ENCODE data around the gene NUTF2. TPM values are rescaled to one million over a fixed set of nuclear protein-coding genes. Genes with fewer than 3 reads are reported as not detected.

NUTF2 gene
- total RNA-seq, 1 experiment from 2014 or later, result 200 TPM

DNA sequence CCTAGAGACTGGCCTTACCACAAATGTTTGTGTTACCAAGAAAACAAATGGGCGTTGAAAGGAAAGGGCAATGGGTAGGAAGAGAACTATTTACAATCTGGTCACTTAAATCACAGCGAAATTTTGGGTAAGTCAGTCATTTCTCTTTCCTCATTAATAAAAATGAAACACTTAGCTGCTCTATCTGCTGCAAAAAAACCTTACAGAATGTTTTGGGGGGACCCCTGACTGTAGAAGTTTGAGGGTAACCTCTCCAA is 742 bp upstream of the NUTF2 start (continued):
- TF ChIP-seq, protein P1, sequence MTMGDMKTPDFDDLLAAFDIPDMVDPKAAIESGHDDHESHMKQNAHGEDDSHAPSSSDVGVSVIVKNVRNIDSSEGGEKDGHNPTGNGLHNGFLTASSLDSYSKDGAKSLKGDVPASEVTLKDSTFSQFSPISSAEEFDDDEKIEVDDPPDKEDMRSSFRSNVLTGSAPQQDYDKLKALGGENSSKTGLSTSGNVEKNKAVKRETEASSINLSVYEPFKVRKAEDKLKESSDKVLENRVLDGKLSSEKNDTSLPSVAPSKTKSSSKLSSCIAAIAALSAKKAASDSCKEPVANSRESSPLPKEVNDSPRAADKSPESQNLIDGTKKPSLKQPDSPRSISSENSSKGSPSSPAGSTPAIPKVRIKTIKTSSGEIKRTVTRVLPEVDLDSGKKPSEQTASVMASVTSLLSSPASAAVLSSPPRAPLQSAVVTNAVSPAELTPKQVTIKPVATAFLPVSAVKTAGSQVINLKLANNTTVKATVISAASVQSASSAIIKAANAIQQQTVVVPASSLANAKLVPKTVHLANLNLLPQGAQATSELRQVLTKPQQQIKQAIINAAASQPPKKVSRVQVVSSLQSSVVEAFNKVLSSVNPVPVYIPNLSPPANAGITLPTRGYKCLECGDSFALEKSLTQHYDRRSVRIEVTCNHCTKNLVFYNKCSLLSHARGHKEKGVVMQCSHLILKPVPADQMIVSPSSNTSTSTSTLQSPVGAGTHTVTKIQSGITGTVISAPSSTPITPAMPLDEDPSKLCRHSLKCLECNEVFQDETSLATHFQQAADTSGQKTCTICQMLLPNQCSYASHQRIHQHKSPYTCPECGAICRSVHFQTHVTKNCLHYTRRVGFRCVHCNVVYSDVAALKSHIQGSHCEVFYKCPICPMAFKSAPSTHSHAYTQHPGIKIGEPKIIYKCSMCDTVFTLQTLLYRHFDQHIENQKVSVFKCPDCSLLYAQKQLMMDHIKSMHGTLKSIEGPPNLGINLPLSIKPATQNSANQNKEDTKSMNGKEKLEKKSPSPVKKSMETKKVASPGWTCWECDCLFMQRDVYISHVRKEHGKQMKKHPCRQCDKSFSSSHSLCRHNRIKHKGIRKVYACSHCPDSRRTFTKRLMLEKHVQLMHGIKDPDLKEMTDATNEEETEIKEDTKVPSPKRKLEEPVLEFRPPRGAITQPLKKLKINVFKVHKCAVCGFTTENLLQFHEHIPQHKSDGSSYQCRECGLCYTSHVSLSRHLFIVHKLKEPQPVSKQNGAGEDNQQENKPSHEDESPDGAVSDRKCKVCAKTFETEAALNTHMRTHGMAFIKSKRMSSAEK (CRISPR knock-in tag; IDR thresholded peaks at IDR 0.05; ENCODE audit: borderline replicate concordance), result no peak
- no peak for TF ChIP-seq ZNF416 (CRISPR knock-in tag; IDR thresholded peaks at IDR 0.05)

DNA sequence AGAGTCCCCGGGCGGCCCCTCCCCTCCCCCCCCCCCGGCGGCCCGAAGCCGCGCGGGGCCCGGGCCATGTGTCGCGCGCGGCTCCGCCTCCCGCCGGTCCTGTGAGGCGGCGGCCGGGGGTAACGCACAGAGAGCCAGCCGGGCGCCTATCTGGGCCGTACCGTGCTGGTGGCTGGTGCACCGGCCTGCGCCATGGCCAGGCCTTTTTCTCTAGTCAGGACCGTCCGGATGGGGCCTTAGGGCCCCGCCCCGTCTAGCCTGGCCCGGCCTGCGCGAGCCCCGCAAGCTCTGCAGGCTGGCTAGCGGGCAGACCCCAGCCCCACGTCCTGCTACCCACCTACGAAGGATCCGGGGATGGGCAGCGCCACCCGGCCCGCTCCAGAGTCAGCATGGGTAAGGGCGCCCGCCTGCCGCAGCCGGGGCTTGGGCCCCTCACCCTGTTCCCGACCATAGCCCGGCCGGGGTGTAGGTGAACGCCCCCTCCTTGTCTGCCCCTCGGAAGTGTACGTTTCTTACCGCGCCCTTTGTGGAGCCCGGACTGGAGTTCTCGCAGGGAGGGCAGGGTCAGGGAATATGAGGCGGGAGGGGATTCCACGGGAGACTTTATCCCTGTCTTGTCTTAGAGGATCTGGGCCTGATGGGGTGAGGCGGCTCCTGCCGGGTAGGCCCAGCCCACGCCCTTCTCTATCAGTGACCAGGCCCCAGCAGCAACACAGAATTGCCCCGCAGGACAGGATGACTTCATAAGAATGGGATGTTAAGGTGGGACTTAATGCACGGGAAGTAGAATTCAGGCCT is 530 bp downstream of the NUTF2 start, which contains the start of gene CENPT:
TSS of gene CENPT (minus strand) at position 630 of the 798 bp plus-strand sequence. CDS start 13,834 bp downstream, outside the sequence.
- H3K27ac Mint-ChIP-seq, result peak within 1 kb of the TSS; percentile 93
- POLR2A ChIA-PET, result interaction anchor here (1.4 kb wide), 1 partner anchor 14 kb away, joined by 9 read pairs; no protein-coding TSS in a partner anchor
- no peaks in the 10 kb centered on the region for H3K27me3 Mint-ChIP-seq (ENCODE audit: low read depth)
- H3K4me1 Mint-ChIP-seq, result peaks cover 43% of the 10 kb centered on the region
- DNase-seq (ENCODE audit: low spot score) (no peak), ATAC-seq (peak; percentile 4)
- CTCF ChIA-PET, result interaction anchor here (0.5 to 4.4 kb wide), 7 partner anchors 18 to 179 kb away, joined by 3 to 58 read pairs (median 12); partner anchors contain the start of gene NRN1L
- H3K4me3 Mint-ChIP-seq, result peak within 1 kb of the TSS; percentile 92
- H3K36me3 Mint-ChIP-seq, result peaks cover 11% of the 10 kb centered on the region
- no peaks in the 10 kb centered on the region for H3K9me3 Mint-ChIP-seq
- TF ChIP-seq, protein P2, sequence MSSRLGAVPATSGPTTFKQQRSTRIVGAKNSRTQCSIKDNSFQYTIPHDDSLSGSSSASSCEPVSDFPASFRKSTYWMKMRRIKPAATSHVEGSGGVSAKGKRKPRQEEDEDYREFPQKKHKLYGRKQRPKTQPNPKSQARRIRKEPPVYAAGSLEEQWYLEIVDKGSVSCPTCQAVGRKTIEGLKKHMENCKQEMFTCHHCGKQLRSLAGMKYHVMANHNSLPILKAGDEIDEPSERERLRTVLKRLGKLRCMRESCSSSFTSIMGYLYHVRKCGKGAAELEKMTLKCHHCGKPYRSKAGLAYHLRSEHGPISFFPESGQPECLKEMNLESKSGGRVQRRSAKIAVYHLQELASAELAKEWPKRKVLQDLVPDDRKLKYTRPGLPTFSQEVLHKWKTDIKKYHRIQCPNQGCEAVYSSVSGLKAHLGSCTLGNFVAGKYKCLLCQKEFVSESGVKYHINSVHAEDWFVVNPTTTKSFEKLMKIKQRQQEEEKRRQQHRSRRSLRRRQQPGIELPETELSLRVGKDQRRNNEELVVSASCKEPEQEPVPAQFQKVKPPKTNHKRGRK (CRISPR knock-in tag; IDR thresholded peaks at IDR 0.05; ENCODE audit: borderline replicate concordance), result no peak
- TF ChIP-seq, protein P3, sequence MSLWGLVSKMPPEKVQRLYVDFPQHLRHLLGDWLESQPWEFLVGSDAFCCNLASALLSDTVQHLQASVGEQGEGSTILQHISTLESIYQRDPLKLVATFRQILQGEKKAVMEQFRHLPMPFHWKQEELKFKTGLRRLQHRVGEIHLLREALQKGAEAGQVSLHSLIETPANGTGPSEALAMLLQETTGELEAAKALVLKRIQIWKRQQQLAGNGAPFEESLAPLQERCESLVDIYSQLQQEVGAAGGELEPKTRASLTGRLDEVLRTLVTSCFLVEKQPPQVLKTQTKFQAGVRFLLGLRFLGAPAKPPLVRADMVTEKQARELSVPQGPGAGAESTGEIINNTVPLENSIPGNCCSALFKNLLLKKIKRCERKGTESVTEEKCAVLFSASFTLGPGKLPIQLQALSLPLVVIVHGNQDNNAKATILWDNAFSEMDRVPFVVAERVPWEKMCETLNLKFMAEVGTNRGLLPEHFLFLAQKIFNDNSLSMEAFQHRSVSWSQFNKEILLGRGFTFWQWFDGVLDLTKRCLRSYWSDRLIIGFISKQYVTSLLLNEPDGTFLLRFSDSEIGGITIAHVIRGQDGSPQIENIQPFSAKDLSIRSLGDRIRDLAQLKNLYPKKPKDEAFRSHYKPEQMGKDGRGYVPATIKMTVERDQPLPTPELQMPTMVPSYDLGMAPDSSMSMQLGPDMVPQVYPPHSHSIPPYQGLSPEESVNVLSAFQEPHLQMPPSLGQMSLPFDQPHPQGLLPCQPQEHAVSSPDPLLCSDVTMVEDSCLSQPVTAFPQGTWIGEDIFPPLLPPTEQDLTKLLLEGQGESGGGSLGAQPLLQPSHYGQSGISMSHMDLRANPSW (CRISPR knock-in tag; conservative IDR thresholded peaks at IDR 0.05; ENCODE audit: low read depth), result no peak
- 0 out of 2 replicates have a peak, but pooled peaks have one; percentile 34 for TF ChIP-seq MYBL2 (CRISPR knock-in tag; IDR thresholded peaks at IDR 0.05)
- TF ChIP-seq, protein P4, sequence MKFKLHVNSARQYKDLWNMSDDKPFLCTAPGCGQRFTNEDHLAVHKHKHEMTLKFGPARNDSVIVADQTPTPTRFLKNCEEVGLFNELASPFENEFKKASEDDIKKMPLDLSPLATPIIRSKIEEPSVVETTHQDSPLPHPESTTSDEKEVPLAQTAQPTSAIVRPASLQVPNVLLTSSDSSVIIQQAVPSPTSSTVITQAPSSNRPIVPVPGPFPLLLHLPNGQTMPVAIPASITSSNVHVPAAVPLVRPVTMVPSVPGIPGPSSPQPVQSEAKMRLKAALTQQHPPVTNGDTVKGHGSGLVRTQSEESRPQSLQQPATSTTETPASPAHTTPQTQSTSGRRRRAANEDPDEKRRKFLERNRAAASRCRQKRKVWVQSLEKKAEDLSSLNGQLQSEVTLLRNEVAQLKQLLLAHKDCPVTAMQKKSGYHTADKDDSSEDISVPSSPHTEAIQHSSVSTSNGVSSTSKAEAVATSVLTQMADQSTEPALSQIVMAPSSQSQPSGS (CRISPR knock-in tag; IDR thresholded peaks at IDR 0.05; ENCODE audit: borderline replicate concordance, low read depth), result no peak
- 0 out of 2 replicates have a peak, but pooled peaks have one; percentile 2 for TF ChIP-seq RELA (CRISPR knock-in tag; IDR thresholded peaks at IDR 0.05; ENCODE audit: borderline replicate concordance)
- TF ChIP-seq TEAD4 (CRISPR knock-in tag; IDR thresholded peaks at IDR 0.05), result peak; percentile 39; the same call in 1 of the 2 replicates
- TF ChIP-seq, protein P5, sequence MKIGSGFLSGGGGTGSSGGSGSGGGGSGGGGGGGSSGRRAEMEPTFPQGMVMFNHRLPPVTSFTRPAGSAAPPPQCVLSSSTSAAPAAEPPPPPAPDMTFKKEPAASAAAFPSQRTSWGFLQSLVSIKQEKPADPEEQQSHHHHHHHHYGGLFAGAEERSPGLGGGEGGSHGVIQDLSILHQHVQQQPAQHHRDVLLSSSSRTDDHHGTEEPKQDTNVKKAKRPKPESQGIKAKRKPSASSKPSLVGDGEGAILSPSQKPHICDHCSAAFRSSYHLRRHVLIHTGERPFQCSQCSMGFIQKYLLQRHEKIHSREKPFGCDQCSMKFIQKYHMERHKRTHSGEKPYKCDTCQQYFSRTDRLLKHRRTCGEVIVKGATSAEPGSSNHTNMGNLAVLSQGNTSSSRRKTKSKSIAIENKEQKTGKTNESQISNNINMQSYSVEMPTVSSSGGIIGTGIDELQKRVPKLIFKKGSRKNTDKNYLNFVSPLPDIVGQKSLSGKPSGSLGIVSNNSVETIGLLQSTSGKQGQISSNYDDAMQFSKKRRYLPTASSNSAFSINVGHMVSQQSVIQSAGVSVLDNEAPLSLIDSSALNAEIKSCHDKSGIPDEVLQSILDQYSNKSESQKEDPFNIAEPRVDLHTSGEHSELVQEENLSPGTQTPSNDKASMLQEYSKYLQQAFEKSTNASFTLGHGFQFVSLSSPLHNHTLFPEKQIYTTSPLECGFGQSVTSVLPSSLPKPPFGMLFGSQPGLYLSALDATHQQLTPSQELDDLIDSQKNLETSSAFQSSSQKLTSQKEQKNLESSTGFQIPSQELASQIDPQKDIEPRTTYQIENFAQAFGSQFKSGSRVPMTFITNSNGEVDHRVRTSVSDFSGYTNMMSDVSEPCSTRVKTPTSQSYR (CRISPR knock-in tag; IDR thresholded peaks at IDR 0.05), result no peak; the same call in 1 of the 2 replicates
- 0 out of 2 replicates have a peak, but pooled peaks have one; percentile 11 for TF ChIP-seq ZNF263 (CRISPR knock-in tag; IDR thresholded peaks at IDR 0.05; ENCODE audit: low read depth)
- 0 out of 2 replicates have a peak, but pooled peaks have one; percentile 46 for TF ChIP-seq FOXP1 (CRISPR knock-in tag; IDR thresholded peaks at IDR 0.05; ENCODE audit: borderline replicate concordance)
- TF ChIP-seq, protein P6, sequence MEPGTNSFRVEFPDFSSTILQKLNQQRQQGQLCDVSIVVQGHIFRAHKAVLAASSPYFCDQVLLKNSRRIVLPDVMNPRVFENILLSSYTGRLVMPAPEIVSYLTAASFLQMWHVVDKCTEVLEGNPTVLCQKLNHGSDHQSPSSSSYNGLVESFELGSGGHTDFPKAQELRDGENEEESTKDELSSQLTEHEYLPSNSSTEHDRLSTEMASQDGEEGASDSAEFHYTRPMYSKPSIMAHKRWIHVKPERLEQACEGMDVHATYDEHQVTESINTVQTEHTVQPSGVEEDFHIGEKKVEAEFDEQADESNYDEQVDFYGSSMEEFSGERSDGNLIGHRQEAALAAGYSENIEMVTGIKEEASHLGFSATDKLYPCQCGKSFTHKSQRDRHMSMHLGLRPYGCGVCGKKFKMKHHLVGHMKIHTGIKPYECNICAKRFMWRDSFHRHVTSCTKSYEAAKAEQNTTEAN (CRISPR knock-in tag; IDR thresholded peaks at IDR 0.05), result 0 out of 2 replicates have a peak, but pooled peaks have one; percentile 50

Data from WTC11 (cell line).